ENCODE results near the gene DNAJC5.

The DNAJC5 gene

GRCh38 chr20:63980317-63980805, 85.4 kb downstream of the DNAJC5 start:
- Histone ChIP-seq H3K4me2 (peak overlapping the region; percentile 91), H3K9ac (peak overlapping the region; percentile 64), H3K79me2 (ENCODE audit: insufficient read depth, low read depth) (peaks cover 38% of the 10 kb centered on the region), H3K27me3 (ENCODE audit: insufficient read depth, low read depth) (no peaks in the 10 kb centered on the region), H3K27ac (peak overlapping the region; percentile 68), H3K4me1 (ENCODE audit: low read depth, poor library complexity, severe bottlenecking) (peaks cover 29% of the 10 kb centered on the region), H2AFZ (ENCODE audit: low read depth) (peak overlapping the region; percentile 85), H4K20me1 (ENCODE audit: insufficient read depth) (no peaks in the 10 kb centered on the region), H3K36me3 (ENCODE audit: insufficient read depth) (peaks cover 8% of the 10 kb centered on the region; the same call in 1 of the 2 replicates), H3K4me3 (IDR thresholded peaks at IDR 0.05; ENCODE audit: insufficient read depth, low read depth, low read length) (peak overlapping the region; percentile 9)
- no peak for TF ChIP-seq CTCF (conservative IDR thresholded peaks at IDR 0.05; ENCODE audit: low read depth, low read length)

GRCh38 chr20:63980806-63981728, 86.1 kb downstream of the DNAJC5 start, which contains the start of gene PRPF6:
PRPF6 (plus strand) TSS chr20:63981132; CDS start chr20:63981246, 114 bp downstream.
- Histone ChIP-seq H3K4me2 (peak within 1 kb of the TSS; percentile 97), H3K9ac (peak within 1 kb of the TSS; percentile 64), H3K79me2 (ENCODE audit: insufficient read depth, low read depth) (peaks cover 38% of the 10 kb centered on the region), H3K27me3 (ENCODE audit: insufficient read depth, low read depth) (no peaks in the 10 kb centered on the region), H3K27ac (peak within 1 kb of the TSS; percentile 68), H3K4me3 (IDR thresholded peaks at IDR 0.05; ENCODE audit: insufficient read depth, low read depth, low read length) (peak within 1 kb of the TSS; percentile 9), H2AFZ (ENCODE audit: low read depth) (peak within 1 kb of the TSS; percentile 85), H4K20me1 (ENCODE audit: insufficient read depth) (no peaks in the 10 kb centered on the region), H3K36me3 (ENCODE audit: insufficient read depth) (peaks cover 13% of the 10 kb centered on the region; the same call in 1 of the 2 replicates), H3K4me1 (ENCODE audit: low read depth, poor library complexity, severe bottlenecking) (peaks cover 29% of the 10 kb centered on the region)
- TF ChIP-seq CTCF (conservative IDR thresholded peaks at IDR 0.05; ENCODE audit: low read depth, low read length) = peak; percentile 87

- H3K36me3 ChIP-seq (ENCODE audit: insufficient read depth) = peaks cover 19% of the 10 kb centered on the region; the same call in 1 of the 2 replicates
- peaks cover 28% of the 10 kb centered on the region for H3K4me1 ChIP-seq (ENCODE audit: low read depth, poor library complexity, severe bottlenecking)
- no peak overlapping the region for H3K4me3 ChIP-seq (IDR thresholded peaks at IDR 0.05; ENCODE audit: insufficient read depth, low read depth, low read length)
- H2AFZ ChIP-seq (ENCODE audit: low read depth) = no peak overlapping the region
- H3K4me2 ChIP-seq = no peak overlapping the region
- no peaks in the 10 kb centered on the region for H3K27me3 ChIP-seq (ENCODE audit: insufficient read depth, low read depth)
- TF ChIP-seq CTCF (conservative IDR thresholded peaks at IDR 0.05; ENCODE audit: low read depth, low read length) = no peak
- no peak overlapping the region for H3K9ac ChIP-seq
- no peak overlapping the region for H3K27ac ChIP-seq
- H3K79me2 ChIP-seq (ENCODE audit: insufficient read depth, low read depth) = peaks cover 38% of the 10 kb centered on the region
- H4K20me1 ChIP-seq (ENCODE audit: insufficient read depth) = no peaks in the 10 kb centered on the region
These were observed 88.0 kb downstream of the DNAJC5 start for GRCh38 chr20:63982937-63983336.
